A549 treated with CpdA at 1 μM for 4 hours (cell line): Measurements from ENCODE around the gene DNPEP. TPM values are rescaled to one million over a fixed set of nuclear protein-coding genes. Genes with fewer than 3 reads are reported as not detected.

ENCODE experiments used
- total RNA-seq: library from RNA; stranded (reverse); fragments of 200-300 nt; extraction: Qiagen RNA extraction; gene quantifications from 5 replicates; pipeline ENCODE4 v1.2.3, GENCODE V29; 2022; ENCODE audit warnings: low read depth

Gene DNPEP
- 52.1 to 66.4 TPM (median 56.1 TPM) in 5 replicates for total RNA-seq

GRCh38 chr2:219387306-219388120 is at the start of gene DNPEP:
Gene DNPEP (minus strand): TSS chr2:219387912. CDS start chr2:219387794, 118 bp downstream.

GRCh38 chr2:219434718-219435525 is 47.2 kb upstream of the DNPEP start, which contains the start of gene SPEG:
Gene SPEG (plus strand): TSS chr2:219434843. CDS start chr2:219434978, 135 bp downstream.

GRCh38 chr2:219418155-219419011 is 30.7 kb upstream of the DNPEP start, which contains the start of gene DES:
Gene DES (plus strand): TSS chr2:219418377. CDS start chr2:219418463, 86 bp downstream.

GRCh38 chr2:219332542-219332941 is 55.2 kb downstream of the DNPEP start, which contains the start of gene RESP18:
Gene RESP18 (minus strand): TSS chr2:219332744.

Other genes with a start within 250 kb of the DNPEP start
- 14.2 to 17.9 TPM (median 15.0 TPM) in 5 replicates for gene NHEJ1, start 227.1 kb downstream of the DNPEP start, total RNA-seq
- 0.37 to 0.72 TPM (median 0.44 TPM) in 5 replicates for gene SLC23A3, start 217.9 kb downstream of the DNPEP start, total RNA-seq
- gene CNPPD1, start 211.0 kb downstream of the DNPEP start, total RNA-seq, result 35.6 to 47.6 TPM (median 44.4 TPM) in 5 replicates
- 63.3 to 90.6 TPM (median 87.4 TPM) in 5 replicates for gene RETREG2, start 209.6 kb downstream of the DNPEP start, total RNA-seq
- gene ZFAND2B, start 181.1 kb downstream of the DNPEP start, total RNA-seq, result 17.9 to 24.2 TPM (median 22.6 TPM) in 5 replicates
- gene ABCB6, start 169.0 kb downstream of the DNPEP start, total RNA-seq, result 22.7 to 35.5 TPM (median 32.1 TPM) in 5 replicates
- gene ATG9A, start 158.3 kb downstream of the DNPEP start, total RNA-seq, result 42.0 to 54.7 TPM (median 49.5 TPM) in 5 replicates
- 16.9 to 25.9 TPM (median 21.0 TPM) in 5 replicates for gene ANKZF1, start 158.1 kb downstream of the DNPEP start, total RNA-seq
- gene GLB1L, start 142.5 kb downstream of the DNPEP start, total RNA-seq, result 5.6 to 10.6 TPM (median 6.3 TPM) in 5 replicates
- 25.4 to 29.7 TPM (median 28.2 TPM) in 5 replicates for gene STK16, start 142.4 kb downstream of the DNPEP start, total RNA-seq
- 0.23 to 0.57 TPM (median 0.27 TPM) in 5 replicates for gene TUBA4B, start 134.7 kb downstream of the DNPEP start, total RNA-seq
- 378 to 475 TPM (median 406 TPM) in 5 replicates for gene TUBA4A, start 134.0 kb downstream of the DNPEP start, total RNA-seq
- 40.9 to 60.5 TPM (median 51.9 TPM) in 5 replicates for gene DNAJB2, start 108.5 kb downstream of the DNPEP start, total RNA-seq
- 0.86 to 2.1 TPM (median 0.92 TPM) in 5 replicates for gene PTPRN, start 78.5 kb downstream of the DNPEP start, total RNA-seq
- not detected in 5 replicates for gene RESP18, start 55.2 kb downstream of the DNPEP start, total RNA-seq
- 0.05 to 0.17 TPM in 2 of 5 replicates, not detected in the others for gene DES, start 30.5 kb upstream of the DNPEP start, total RNA-seq
- gene SPEG, start 46.9 kb upstream of the DNPEP start, total RNA-seq, result 5.0 to 7.9 TPM (median 6.9 TPM) in 5 replicates
- 35.2 to 40.5 TPM (median 38.8 TPM) in 5 replicates for gene GMPPA, start 111.0 kb upstream of the DNPEP start, total RNA-seq
- 0.06 to 0.09 TPM (median 0.08 TPM) in 3 of 5 replicates, not detected in the others for gene ASIC4, start 126.6 kb upstream of the DNPEP start, total RNA-seq
- 20.4 to 33.3 TPM (median 31.1 TPM) in 5 replicates for gene CHPF, start 155.9 kb upstream of the DNPEP start, total RNA-seq
- gene TMEM198, start 156.1 kb upstream of the DNPEP start, total RNA-seq, result 0.33 to 1.5 TPM (median 1.2 TPM) in 5 replicates
- gene OBSL1, start 183.6 kb upstream of the DNPEP start, total RNA-seq, result 19.6 to 26.1 TPM (median 22.5 TPM) in 5 replicates
- gene INHA, start 184.4 kb upstream of the DNPEP start, total RNA-seq, result 0.20 to 0.63 TPM (median 0.43 TPM) in 5 replicates
- 16.2 to 19.2 TPM (median 17.7 TPM) in 5 replicates for gene STK11IP, start 209.9 kb upstream of the DNPEP start, total RNA-seq
- 2.4 to 4.0 TPM (median 2.9 TPM) in 5 replicates for gene SLC4A3, start 239.7 kb upstream of the DNPEP start, total RNA-seq